Kidney (tissue), 14 donors: ENCODE measurements around the gene ZSCAN31. TPM values are rescaled to one million over a fixed set of nuclear protein-coding genes. Genes with fewer than 3 reads are reported as not detected.
A peak's percentile ranks its signal among the peaks of the same experiment; 100 is the strongest.

Experiments
- DNase-seq, 5 donors: peaks; one replicate each; pipeline ENCODE4 v3.0.0-alpha.2; 2013 to 2020
- FAIRE-seq: peaks from 2 replicates; lab custom pipeline; 2012; peaks lifted over from hg19 to GRCh38; lab: Jason Lieb, UNC
- H3K27ac ChIP-seq, 2 donors: one replicate each; pipeline ENCODE4 v1.7.0; 2013; ENCODE audit warnings: low read depth in 2 of 2, low read length in 2 of 2, inconsistent platforms in 1 of 2
- H3K27me3 ChIP-seq: one replicate; pipeline ENCODE4 v1.7.1; 2013; ENCODE audit warnings: low read length, inconsistent platforms; ENCODE audit not compliant: control insufficient read depth, insufficient read depth
- H3K36me3 ChIP-seq, 3 donors: one replicate each; pipeline versions ENCODE4 v1.7.0 to v1.7.1; 2013; ENCODE audit warnings: low read length in 3 of 3, control low read depth in 1 of 3, inconsistent platforms in 1 of 3; ENCODE audit not compliant: insufficient read depth in 3 of 3, control insufficient read depth in 2 of 3
- H3K4me1 ChIP-seq, 3 donors: one replicate each; pipeline versions ENCODE4 v1.7.0 to v1.7.1; 2013; ENCODE audit warnings: low read length in 3 of 3, inconsistent platforms in 1 of 3, low read depth in 1 of 3; ENCODE audit not compliant: control insufficient read depth in 2 of 3, insufficient read depth in 2 of 3
- H3K4me3 ChIP-seq, 3 donors: one replicate each; pipeline versions ENCODE4 v1.7.0 to v1.8.1; 2013; ENCODE audit warnings: low read length in 3 of 3, control low read depth in 1 of 3, inconsistent platforms in 1 of 3
- H3K9ac ChIP-seq, 3 donors: one replicate each; pipeline versions ENCODE4 v1.7.0 to v1.7.1; 2013; ENCODE audit warnings: low read length in 3 of 3, control low read depth in 1 of 3, inconsistent platforms in 1 of 3
- H3K9me3 ChIP-seq, 3 donors: one replicate each; pipeline versions ENCODE4 v1.7.0 to v1.7.1; 2013; ENCODE audit warnings: low read length in 3 of 3, control low read depth in 1 of 3, inconsistent platforms in 1 of 3; ENCODE audit not compliant: control insufficient read depth in 2 of 3, insufficient read depth in 1 of 3
- CTCF ChIP-seq: IDR thresholded peaks from 3 replicates; pipeline ENCODE4 v1.5.1; 2012; ENCODE audit warnings: mild to moderate bottlenecking, moderate library complexity, borderline replicate concordance; ENCODE audit not compliant: insufficient read depth; ENCODE audit errors: extremely low read depth
- intact Hi-C: fragments of 100-400 bp; cut with DNase I; formaldehyde crosslinking; loops from one replicate; pipeline ENCODE4 v1.11.1; 2022
- polyA plus RNA-seq: library from polyadenylated mRNA; stranded (reverse); fragments of 350-450 nt; fragmentation: Illumina TruSeq; extraction: RNeasy Lipid Tissue Mini Kit (QIAGEN cat#74804); gene quantifications from one replicate; pipeline ENCODE4 v1.2.3, GENCODE V29; 2014; ENCODE audit warnings: low read depth, low replicate concordance; ENCODE audit not compliant: insufficient read depth
- total RNA-seq: library from RNA; stranded (reverse); fragmentation: NEBNext Ultra II Directional; extraction: Animal tissue kit (Norgen Biotek cat#: 25700); gene quantifications from one replicate; pipeline ENCODE4 v1.2.1, GENCODE V29; 2021
- donor health status: control.
- donor health status: control.
- donor health status: control.
- donor health status: control.
- donor health status: control.
- donor health status: DM: yes; HTN: yes; CAD: no.
- donor health status: Normal renal cell carcinoma (clear cell type).

Gene ZSCAN31
- total and polyA plus RNA-seq, 2 donors from 2014 or later = 4.1 to 6.3 TPM

GRCh38 chr6:28354688-28355554 is 19.0 kb upstream of the ZSCAN31 start:
- no peaks in the 10 kb centered on the region for H3K27me3 ChIP-seq
- H3K27ac ChIP-seq = peak overlapping the region; percentile 82 to 95
- DNase-seq (no peak), FAIRE-seq (no peak)
- H3K9ac ChIP-seq = peak overlapping the region in 1 of 3 donors; percentile 65
- no peak for TF ChIP-seq CTCF
- H3K4me3 ChIP-seq = peak overlapping the region in 2 of 3 donors; percentile 86 to 95
- H3K4me1 ChIP-seq = peaks cover 0 to 22% (median 13%) of the 10 kb centered on the region in 3 donors
- no peaks in the 10 kb centered on the region for H3K9me3 ChIP-seq
- no peaks in the 10 kb centered on the region for H3K36me3 ChIP-seq
- intact Hi-C loops = no loop called here

DNA sequence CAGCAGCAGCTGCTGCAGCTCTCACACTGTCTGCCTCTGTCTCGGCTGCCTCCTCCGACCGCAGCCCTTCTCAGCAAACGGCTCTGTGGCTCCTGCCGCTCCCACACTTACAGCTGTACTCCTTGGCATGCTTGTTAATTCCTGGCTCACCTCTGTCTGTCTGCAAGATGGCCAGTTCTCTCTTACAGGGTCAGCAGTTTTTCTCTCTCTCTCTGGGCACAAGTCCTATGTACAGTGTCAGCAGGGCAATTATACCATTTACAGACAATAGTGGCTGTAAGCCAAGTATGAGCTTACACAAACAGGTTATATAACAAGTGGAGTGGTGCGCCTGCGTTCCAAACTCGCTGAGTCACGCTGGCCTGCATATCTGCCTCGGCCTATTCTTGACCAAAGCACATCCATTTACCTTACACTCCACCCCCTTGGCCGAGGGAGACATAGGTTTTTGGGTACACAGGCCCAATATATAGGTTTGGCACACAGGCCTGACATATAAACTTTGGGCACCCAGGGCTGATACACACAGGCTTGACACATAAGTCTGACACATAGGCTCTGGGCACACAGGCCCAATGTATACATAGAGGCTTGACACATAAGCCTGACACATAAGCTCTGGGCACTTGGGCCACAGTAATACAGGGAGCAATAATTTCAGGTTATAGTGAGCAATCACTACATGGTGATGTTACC is 18.2 kb upstream of the ZSCAN31 start:
- Histone ChIP-seq H3K4me3 (no peak overlapping the region), H3K9me3 (no peaks in the 10 kb centered on the region), H3K4me1 (peaks cover 0 to 22% (median 13%) of the 10 kb centered on the region in 3 donors), H3K36me3 (no peaks in the 10 kb centered on the region), H3K27me3 (no peaks in the 10 kb centered on the region), H3K9ac (no peak overlapping the region), H3K27ac (peak overlapping the region; percentile 43 to 48)
- TF ChIP-seq CTCF = no peak
- DNase-seq (no peak), FAIRE-seq (no peak)
- intact Hi-C loops = no loop called here

GRCh38 chr6:28353356-28353755 is 17.4 kb upstream of the ZSCAN31 start:
- DNase-seq = no peak
- Histone ChIP-seq H3K9ac (no peak overlapping the region), H3K4me3 (no peak overlapping the region), H3K27ac (peak overlapping the region in 1 of 2 donors; percentile 43), H3K4me1 (peaks cover 0 to 22% (median 13%) of the 10 kb centered on the region in 3 donors), H3K36me3 (no peaks in the 10 kb centered on the region), H3K27me3 (no peaks in the 10 kb centered on the region), H3K9me3 (no peaks in the 10 kb centered on the region)
- no peak for TF ChIP-seq CTCF
- no peak for FAIRE-seq
- intact Hi-C loops = no loop called here
